B cell (primary cell): ENCODE results near the gene GRIK5.

Experiments used
- CTCF ChIP-seq: fragments of 200-600 bp; IDR thresholded peaks from one replicate; pipeline ENCODE4 v1.8.0; 2022; ENCODE audit warnings: antibody characterized with exemption, mild to moderate bottlenecking
- EZH2 ChIP-seq: IDR thresholded peaks from 2 replicates; pipeline ENCODE4 v1.6.1; 2012; ENCODE audit warnings: borderline replicate concordance, low read depth, mild to moderate bottlenecking, moderate library complexity, low read length; ENCODE audit not compliant: insufficient read depth, poor library complexity, severe bottlenecking

- TF ChIP-seq CTCF = no peak
- TF ChIP-seq EZH2 = no peak
These were observed 51.4 kb downstream of the GRIK5 start for GRCh38 chr19:42018503-42019193.
